Mucosa of gallbladder (tissue), 1 donor: ENCODE results near the gene ACOXL. TPM values are rescaled to one million over a fixed set of nuclear protein-coding genes. Genes with fewer than 3 reads are reported as not detected.

Experiments used
- DNase-seq: peaks from one replicate; pipeline ENCODE4 v3.0.0-alpha.2; 2020; ENCODE audit warnings: low spot score
- total RNA-seq: library from RNA; stranded (reverse); gene quantifications from one replicate; pipeline ENCODE4 v1.2.1, GENCODE V29; 2021
- donor health status: DM: no; HTN: no; CAD: no.

Gene ACOXL
- total RNA-seq, 1 donor from 2014 or later = not detected

GRCh38 chr2:111113838-111114237, 381.5 kb downstream of the ACOXL start:
- DNase-seq = no peak

GRCh38 chr2:111116011-111116746, 383.8 kb downstream of the ACOXL start:
- DNase-seq = no peak

- peak; percentile 71 for DNase-seq
These were observed 384.6 kb downstream of the ACOXL start for GRCh38 chr2:111116843-111117597.

- peak; percentile 17 for DNase-seq
These were observed 385.5 kb downstream of the ACOXL start for GRCh38 chr2:111117598-111118480.

GRCh38 chr2:111118481-111118980, 386.2 kb downstream of the ACOXL start:
- DNase-seq = no peak

- peak; percentile 16 for DNase-seq
These were observed 386.8 kb downstream of the ACOXL start for GRCh38 chr2:111118981-111119821.

GRCh38 chr2:111119822-111120252, 387.5 kb downstream of the ACOXL start:
- DNase-seq = peak; percentile 17

- peak; percentile 94 for DNase-seq
These were observed 388.1 kb downstream of the ACOXL start, which contains the start of gene BCL2L11 for GRCh38 chr2:111120253-111121027. Gene BCL2L11 (plus strand): TSS chr2:111120914. CDS start chr2:111123746, 2,832 bp downstream.

GRCh38 chr2:111121028-111121827, 388.9 kb downstream of the ACOXL start:
- peak; percentile 29 for DNase-seq

- peak; percentile 90 for DNase-seq
These were observed 389.7 kb downstream of the ACOXL start for GRCh38 chr2:111121828-111122630.

- peak; percentile 88 for DNase-seq
These were observed 390.5 kb downstream of the ACOXL start for GRCh38 chr2:111122631-111123421.

- no peak for DNase-seq
These were observed 391.4 kb downstream of the ACOXL start for GRCh38 chr2:111123751-111124150.

- no peak for DNase-seq
These were observed 394.2 kb downstream of the ACOXL start for GRCh38 chr2:111126581-111126980.

- no peak for DNase-seq
These were observed 395.0 kb downstream of the ACOXL start for GRCh38 chr2:111127351-111127750.

- DNase-seq = no peak
These were observed 395.7 kb downstream of the ACOXL start for GRCh38 chr2:111128096-111128495.

GRCh38 chr2:111133603-111134002, 401.2 kb downstream of the ACOXL start:
- DNase-seq = no peak

GRCh38 chr2:111134055-111134454, 401.7 kb downstream of the ACOXL start:
- DNase-seq = no peak
